Measurements from ENCODE around the gene ZBTB7C. TPM values are rescaled to one million over a fixed set of nuclear protein-coding genes. Genes with fewer than 3 reads are reported as not detected.

The ZBTB7C gene
- total and polyA plus RNA-seq, 8 donors = 3.0 to 47.8 (median 19.3) TPM

- Histone ChIP-seq H3K27me3 (no peaks in the 10 kb centered on the region), H3K27ac (no peak overlapping the region), H3K9me3 (no peaks in the 10 kb centered on the region), H3K4me3 (no peak overlapping the region), H3K36me3 (no peaks in the 10 kb centered on the region), H3K4me1 (peaks cover 0 to 23% (median 0%) of the 10 kb centered on the region in 4 donors)
- no peak for DNase-seq
- intact Hi-C loops (cut with DNase I; ENCODE audit: low total_unique reads) = no loop called here
- TF ChIP-seq POLR2A (IDR thresholded peaks at IDR 0.05) (no peak), EP300 (IDR thresholded peaks at IDR 0.05) (no peak), POLR2AphosphoS5 (IDR thresholded peaks at IDR 0.05) (no peak)
- TF ChIP-seq, protein P1, sequence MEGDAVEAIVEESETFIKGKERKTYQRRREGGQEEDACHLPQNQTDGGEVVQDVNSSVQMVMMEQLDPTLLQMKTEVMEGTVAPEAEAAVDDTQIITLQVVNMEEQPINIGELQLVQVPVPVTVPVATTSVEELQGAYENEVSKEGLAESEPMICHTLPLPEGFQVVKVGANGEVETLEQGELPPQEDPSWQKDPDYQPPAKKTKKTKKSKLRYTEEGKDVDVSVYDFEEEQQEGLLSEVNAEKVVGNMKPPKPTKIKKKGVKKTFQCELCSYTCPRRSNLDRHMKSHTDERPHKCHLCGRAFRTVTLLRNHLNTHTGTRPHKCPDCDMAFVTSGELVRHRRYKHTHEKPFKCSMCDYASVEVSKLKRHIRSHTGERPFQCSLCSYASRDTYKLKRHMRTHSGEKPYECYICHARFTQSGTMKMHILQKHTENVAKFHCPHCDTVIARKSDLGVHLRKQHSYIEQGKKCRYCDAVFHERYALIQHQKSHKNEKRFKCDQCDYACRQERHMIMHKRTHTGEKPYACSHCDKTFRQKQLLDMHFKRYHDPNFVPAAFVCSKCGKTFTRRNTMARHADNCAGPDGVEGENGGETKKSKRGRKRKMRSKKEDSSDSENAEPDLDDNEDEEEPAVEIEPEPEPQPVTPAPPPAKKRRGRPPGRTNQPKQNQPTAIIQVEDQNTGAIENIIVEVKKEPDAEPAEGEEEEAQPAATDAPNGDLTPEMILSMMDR (IDR thresholded peaks at IDR 0.05) = no peak
- 66 to 75% (median 71%) methylated on average over 3 of the region's 3 CpGs for WGBS, 5 donors
These were observed 343.6 kb downstream of the ZBTB7C start for GRCh38 chr18:48065601-48065995.

- Histone ChIP-seq H3K36me3 (no peaks in the 10 kb centered on the region), H3K4me3 (no peak overlapping the region), H3K27ac (no peak overlapping the region), H3K4me1 (peaks cover 0 to 28% (median 5%) of the 10 kb centered on the region in 4 donors), H3K27me3 (no peaks in the 10 kb centered on the region), H3K9me3 (no peaks in the 10 kb centered on the region)
- intact Hi-C loops (cut with DNase I; ENCODE audit: low total_unique reads) = no loop called here
- WGBS, 5 donors = 68 to 76% (median 68%) methylated on average over 10 of the region's 10 CpGs
- peak in 1 of 2 donors; percentile 22 for DNase-seq
- TF ChIP-seq EP300 (IDR thresholded peaks at IDR 0.05) (no peak), POLR2A (IDR thresholded peaks at IDR 0.05) (no peak), POLR2AphosphoS5 (IDR thresholded peaks at IDR 0.05) (no peak)
- TF ChIP-seq, protein P1 (IDR thresholded peaks at IDR 0.05) = no peak
These were observed 344.1 kb downstream of the ZBTB7C start for GRCh38 chr18:48064978-48065600.

DNA sequence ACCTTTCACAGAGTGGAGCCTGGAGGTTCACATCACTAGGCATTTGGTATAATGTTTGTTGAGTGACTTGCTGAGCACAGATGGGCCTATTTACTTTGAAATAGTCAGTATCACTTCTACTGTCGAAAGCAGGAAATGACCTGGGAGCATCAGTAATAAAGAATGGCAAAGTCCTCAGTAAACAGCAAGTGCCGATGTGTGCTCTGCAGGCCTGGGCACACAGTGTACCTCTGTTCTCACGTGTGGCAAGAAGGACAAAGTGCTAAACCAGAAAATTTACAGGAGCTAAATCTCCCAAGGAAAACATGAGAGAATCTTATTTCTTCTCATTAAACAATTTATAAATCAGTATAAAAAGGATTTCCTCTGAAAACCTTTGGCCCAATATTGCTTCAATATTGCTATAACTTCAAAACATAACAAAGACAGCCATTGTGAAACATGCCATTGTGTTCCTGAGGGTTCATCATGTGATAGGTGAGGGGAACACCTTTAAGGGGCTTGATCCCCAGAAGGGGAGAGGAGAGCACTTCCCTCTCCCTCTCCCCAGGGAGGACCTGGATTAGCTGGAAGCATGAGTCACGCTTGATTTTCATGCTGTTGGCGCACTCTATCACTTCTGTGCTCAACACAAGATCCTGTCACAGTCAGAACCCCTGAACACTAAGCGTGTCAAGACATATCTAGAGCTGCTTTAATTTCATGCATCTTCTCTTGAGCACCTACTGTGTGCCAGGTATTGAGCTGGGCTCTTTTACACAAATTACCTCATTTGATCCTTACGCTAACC lies 347.2 kb downstream of the ZBTB7C start:
- 83 to 96% (median 94%) methylated on average over 7 of the region's 7 CpGs for WGBS, 5 donors
- Histone ChIP-seq H3K27me3 (no peaks in the 10 kb centered on the region), H3K36me3 (no peaks in the 10 kb centered on the region), H3K4me1 (peaks cover 0 to 41% (median 15%) of the 10 kb centered on the region in 4 donors), H3K27ac (no peak overlapping the region), H3K4me3 (no peak overlapping the region), H3K9me3 (no peaks in the 10 kb centered on the region)
- no peak for TF ChIP-seq POLR2AphosphoS5 (IDR thresholded peaks at IDR 0.05)
- no peak for TF ChIP-seq EP300 (IDR thresholded peaks at IDR 0.05)
- TF ChIP-seq POLR2A (IDR thresholded peaks at IDR 0.05) = no peak
- TF ChIP-seq, protein P1 (IDR thresholded peaks at IDR 0.05) = no peak
- intact Hi-C loops (cut with DNase I; ENCODE audit: low total_unique reads) = no loop called here
- no peak for DNase-seq

DNA sequence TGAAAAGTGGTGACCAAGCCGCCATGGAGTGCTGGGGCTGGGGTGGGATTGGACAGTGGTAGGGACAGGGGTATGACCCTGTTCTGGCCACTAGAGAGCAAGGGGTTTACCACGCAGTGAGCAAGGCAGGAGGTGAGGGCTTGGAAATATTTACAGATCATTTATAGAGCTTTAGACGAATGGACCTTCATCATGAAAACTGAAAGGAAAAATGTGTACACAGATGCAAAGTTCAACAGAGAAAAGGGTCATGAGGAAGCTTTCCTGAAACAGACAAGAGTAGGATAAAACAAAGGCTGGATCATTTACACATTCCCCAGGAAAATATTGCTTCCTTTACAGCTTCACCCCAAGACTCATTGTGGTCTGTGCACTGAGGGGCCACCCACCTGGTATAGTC lies 348.2 kb downstream of the ZBTB7C start:
- Histone ChIP-seq H3K4me1 (peaks cover 0 to 31% (median 15%) of the 10 kb centered on the region in 4 donors), H3K9me3 (no peaks in the 10 kb centered on the region), H3K4me3 (no peak overlapping the region), H3K27me3 (no peaks in the 10 kb centered on the region), H3K27ac (no peak overlapping the region), H3K36me3 (no peaks in the 10 kb centered on the region)
- no peak for TF ChIP-seq POLR2A (IDR thresholded peaks at IDR 0.05)
- TF ChIP-seq, protein P1 (IDR thresholded peaks at IDR 0.05) = no peak
- no peak for TF ChIP-seq POLR2AphosphoS5 (IDR thresholded peaks at IDR 0.05)
- TF ChIP-seq EP300 (IDR thresholded peaks at IDR 0.05) = no peak
- DNase-seq = no peak
- WGBS, 5 donors = 64 to 85% (median 70%) methylated on average over 3 of the region's 3 CpGs
- intact Hi-C loops (cut with DNase I; ENCODE audit: low total_unique reads) = no loop called here
